Right atrium auricular region (tissue), 2 donors: ENCODE data around the gene KCNF1. TPM values are rescaled to one million over a fixed set of nuclear protein-coding genes. Genes with fewer than 3 reads are reported as not detected.

Experiments used
- DNase-seq: peaks from one replicate; pipeline ENCODE4 v3.0.0-alpha.2; 2019; ENCODE audit warnings: low spot score
- H3K27ac ChIP-seq, 2 donors: fragments of 200-600 bp; sonication (generic); 1 replicate in 1 of 2; 2 replicates in 1 of 2; pipeline ENCODE4 v1.5.1; 2016 to 2019
- H3K27me3 ChIP-seq, 2 donors: fragments of 200-600 bp; sonication (generic); one replicate each; pipeline versions ENCODE4 v1.5.1 to v1.6.0; 2017 to 2019
- H3K36me3 ChIP-seq: fragments of 200-600 bp; sonication (generic); one replicate; pipeline ENCODE4 v1.5.1; 2016
- H3K4me1 ChIP-seq, 2 donors: fragments of 200-600 bp; sonication (generic); one replicate each; pipeline versions ENCODE4 v1.5.1 to v1.6.0; 2017 to 2019
- H3K4me3 ChIP-seq, 2 donors: fragments of 200-600 bp; sonication (generic); 1 replicate in 1 of 2; 2 replicates in 1 of 2; pipeline ENCODE4 v1.5.1; 2017 to 2019; ENCODE audit warnings: mild to moderate bottlenecking in 1 of 2, moderate library complexity in 1 of 2
- H3K9me3 ChIP-seq, 2 donors: fragments of 200-600 bp; sonication (generic); one replicate each; pipeline ENCODE4 v1.5.1; 2019
- CTCF ChIP-seq, 2 donors: fragments of 200-600 bp; sonication (generic); IDR thresholded peaks; one replicate each; pipeline ENCODE4 v1.5.1; 2019; ENCODE audit warnings: antibody characterized with exemption in 2 of 2
- total RNA-seq, 2 donors: library from RNA; depleted of rRNA; stranded (reverse); fragments of >200 nt; gene quantifications; one replicate each; pipeline ENCODE4 v1.1.0, GENCODE V29; 2016

Gene KCNF1
- total RNA-seq, 2 donors from 2014 or later: 0.30 to 0.94 TPM

- Histone ChIP-seq H3K36me3 (no peaks in the 10 kb centered on the region), H3K27me3 (no peaks in the 10 kb centered on the region), H3K4me3 (no peak overlapping the region), H3K27ac (no peak overlapping the region), H3K9me3 (no peaks in the 10 kb centered on the region), H3K4me1 (peaks cover 0 to 5% of the 10 kb centered on the region in 2 donors)
- no peak for TF ChIP-seq CTCF (IDR thresholded peaks at IDR 0.05)
- DNase-seq: no peak
Observed at GRCh38 chr2:10923965-10924364, 12.2 kb downstream of the KCNF1 start.

GRCh38 chr2:10924441-10924840, 12.7 kb downstream of the KCNF1 start:
- Histone ChIP-seq H3K27me3 (no peaks in the 10 kb centered on the region), H3K9me3 (no peaks in the 10 kb centered on the region), H3K27ac (no peak overlapping the region), H3K36me3 (no peaks in the 10 kb centered on the region), H3K4me3 (no peak overlapping the region), H3K4me1 (peaks cover 0 to under 1% of the 10 kb centered on the region in 2 donors)
- DNase-seq: no peak
- TF ChIP-seq CTCF (IDR thresholded peaks at IDR 0.05): no peak

- Histone ChIP-seq H3K36me3 (no peaks in the 10 kb centered on the region), H3K27me3 (no peaks in the 10 kb centered on the region), H3K27ac (no peak overlapping the region), H3K4me1 (no peaks in the 10 kb centered on the region), H3K9me3 (no peaks in the 10 kb centered on the region), H3K4me3 (no peak overlapping the region)
- DNase-seq: no peak
- TF ChIP-seq CTCF (IDR thresholded peaks at IDR 0.05): no peak
Observed at GRCh38 chr2:10924859-10925258, 13.1 kb downstream of the KCNF1 start.

- Histone ChIP-seq H3K4me3 (no peak overlapping the region), H3K4me1 (no peaks in the 10 kb centered on the region), H3K27ac (no peak overlapping the region), H3K36me3 (no peaks in the 10 kb centered on the region), H3K9me3 (no peaks in the 10 kb centered on the region), H3K27me3 (no peaks in the 10 kb centered on the region)
- DNase-seq: no peak
- TF ChIP-seq CTCF (IDR thresholded peaks at IDR 0.05): no peak
Observed at GRCh38 chr2:10926191-10926820, 14.6 kb downstream of the KCNF1 start.

- DNase-seq: no peak
- Histone ChIP-seq H3K36me3 (no peaks in the 10 kb centered on the region), H3K9me3 (no peaks in the 10 kb centered on the region), H3K4me1 (no peaks in the 10 kb centered on the region), H3K4me3 (no peak overlapping the region), H3K27ac (no peak overlapping the region), H3K27me3 (no peaks in the 10 kb centered on the region)
- TF ChIP-seq CTCF (IDR thresholded peaks at IDR 0.05): no peak
Observed at GRCh38 chr2:10930721-10931516, 19.2 kb downstream of the KCNF1 start.
